ENCODE results near the gene SRPX2.
"Not testable (repeated sequence)": the region's sequence is repeated elsewhere in the genome, so short reads cannot be mapped to it uniquely, and the experiment has no call there.

The SRPX2 gene

DNA sequence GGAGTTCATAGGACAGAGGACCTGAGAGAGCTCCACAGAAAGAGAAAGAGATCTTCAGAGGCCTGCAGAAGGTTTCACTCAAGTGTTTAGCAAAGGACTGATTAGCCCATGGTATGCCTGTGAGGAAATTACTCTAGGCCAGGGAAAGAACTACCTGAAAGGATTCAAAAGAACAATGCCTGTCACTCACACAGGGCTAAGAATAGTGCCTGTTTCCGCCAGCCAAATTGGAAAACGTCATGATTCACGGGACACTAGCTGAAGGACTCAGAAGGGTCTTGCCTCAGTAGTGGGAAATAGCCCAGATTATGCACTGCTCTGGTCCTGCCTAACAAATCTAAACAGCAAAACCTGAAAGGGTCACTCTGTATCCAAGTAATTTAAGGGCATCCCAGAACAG lies 66.8 kb downstream of the SRPX2 start:
- Histone ChIP-seq H3K36me3 (ENCODE audit: control insufficient read depth in 4 of 4, insufficient read depth in 4 of 4, low read length in 3 of 4) (no peaks in the 10 kb centered on the region), H3K27me3 (replicated peaks in 2 of 5; ENCODE audit: control insufficient read depth in 4 of 5, insufficient read depth in 5 of 5, low read length in 4 of 5) (no peaks in the 10 kb centered on the region), H3K9me3 (ENCODE audit: control extremely low read depth in 1 of 5, control insufficient read depth in 4 of 5, insufficient read depth in 2 of 5, low read depth in 1 of 5, low read length in 4 of 5) (no peaks in the 10 kb centered on the region), H3K4me1 (ENCODE audit: control extremely low read depth in 1 of 4, control insufficient read depth in 4 of 4, insufficient read depth in 4 of 4, low read length in 3 of 4) (no peaks in the 10 kb centered on the region), H3K4me3 (ENCODE audit: control insufficient read depth in 1 of 7, extremely low read depth in 1 of 7, insufficient read depth in 4 of 7, low read depth in 2 of 7, low read length in 6 of 7) (no peak overlapping the region), H3K27ac (ENCODE audit: insufficient read depth in 1 of 2, low read depth in 1 of 2, low read length in 2 of 2, poor library complexity in 1 of 2, severe bottlenecking in 2 of 2) (no peak overlapping the region)
- POLR2A ChIA-PET: no interaction called here
- no peak for DNase-seq
- 80% methylated on average over 1 of the region's 3 CpGs for WGBS (ENCODE audit: insufficient coverage)
- CTCF ChIA-PET: interaction anchor here (0.7 to 1.3 kb wide), 3 partner anchors 9 to 19 kb away, joined by 3 to 4 read pairs (median 3); no protein-coding TSS in a partner anchor

DNA sequence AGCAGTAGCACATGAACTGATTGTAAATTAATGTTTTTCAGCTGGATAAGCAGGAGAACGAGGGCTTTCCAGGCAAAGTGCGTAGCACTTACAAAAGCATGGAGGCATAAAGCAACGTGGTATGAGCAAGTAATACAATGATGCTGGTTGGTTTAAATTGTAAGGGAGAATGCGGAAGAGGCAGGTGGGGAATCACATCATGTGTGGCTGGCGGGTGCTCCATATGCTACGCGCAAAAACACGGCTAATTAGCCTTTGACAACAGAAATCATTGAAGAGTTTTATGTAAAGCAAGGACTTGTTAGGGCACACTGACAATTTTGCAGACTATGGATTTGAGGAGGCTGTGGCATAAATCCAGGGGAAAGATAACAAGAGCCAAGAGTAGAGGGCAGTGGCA lies 73.4 kb downstream of the SRPX2 start:
- DNase-seq: no peak
- Histone ChIP-seq H3K4me1 (ENCODE audit: control extremely low read depth in 1 of 4, control insufficient read depth in 4 of 4, insufficient read depth in 4 of 4, low read length in 3 of 4) (peaks cover 0 to 3% (median 0%) of the 10 kb centered on the region in 4 experiments), H3K4me3 (ENCODE audit: control insufficient read depth in 1 of 7, extremely low read depth in 1 of 7, insufficient read depth in 4 of 7, low read depth in 2 of 7, low read length in 6 of 7) (no peak overlapping the region), H3K9me3 (ENCODE audit: control extremely low read depth in 1 of 5, control insufficient read depth in 4 of 5, insufficient read depth in 2 of 5, low read depth in 1 of 5, low read length in 4 of 5) (no peaks in the 10 kb centered on the region), H3K27me3 (replicated peaks in 2 of 5; ENCODE audit: control insufficient read depth in 4 of 5, insufficient read depth in 5 of 5, low read length in 4 of 5) (no peaks in the 10 kb centered on the region), H3K27ac (ENCODE audit: insufficient read depth in 1 of 2, low read depth in 1 of 2, low read length in 2 of 2, poor library complexity in 1 of 2, severe bottlenecking in 2 of 2) (no peak overlapping the region), H3K36me3 (ENCODE audit: control insufficient read depth in 4 of 4, insufficient read depth in 4 of 4, low read length in 3 of 4) (no peaks in the 10 kb centered on the region)
- POLR2A ChIA-PET: no interaction called here
- CTCF ChIA-PET: interaction anchor here (0.8 to 1.5 kb wide), 3 partner anchors 15 to 32 kb away, joined by 3 to 5 read pairs (median 3); no protein-coding TSS in a partner anchor
- 88% methylated on average over 8 of the region's 8 CpGs for WGBS (ENCODE audit: insufficient coverage)

DNA sequence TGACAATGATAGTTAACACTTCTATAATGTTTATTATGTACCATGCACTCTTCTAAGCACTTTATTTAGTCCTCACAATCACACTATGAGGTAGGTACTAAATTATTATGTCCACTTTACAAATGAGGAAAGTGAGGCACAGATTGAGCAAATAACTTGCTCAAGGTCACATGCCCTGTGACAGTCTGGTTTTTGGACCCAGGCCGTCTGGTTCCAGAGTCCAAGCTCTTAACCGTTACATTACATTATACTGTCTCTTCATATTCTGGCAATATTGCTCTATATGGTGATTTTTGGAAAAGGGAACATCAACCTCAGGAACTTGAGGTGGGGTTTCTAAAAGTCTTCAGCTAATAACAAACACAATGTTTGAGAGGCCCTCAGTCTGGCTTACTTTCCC lies 75.1 kb downstream of the SRPX2 start:
- no peak overlapping the region for H3K4me3 ChIP-seq (ENCODE audit: control insufficient read depth in 1 of 7, extremely low read depth in 1 of 7, insufficient read depth in 4 of 7, low read depth in 2 of 7, low read length in 6 of 7)
- no peaks in the 10 kb centered on the region for H3K36me3 ChIP-seq (ENCODE audit: control insufficient read depth in 4 of 4, insufficient read depth in 4 of 4, low read length in 3 of 4)
- peaks cover 0 to 3% (median 0%) of the 10 kb centered on the region in 4 experiments for H3K4me1 ChIP-seq (ENCODE audit: control extremely low read depth in 1 of 4, control insufficient read depth in 4 of 4, insufficient read depth in 4 of 4, low read length in 3 of 4)
- POLR2A ChIA-PET: no interaction called here
- CTCF ChIA-PET: interaction anchor here (0.9 to 2.9 kb wide), 3 partner anchors 8 to 48 kb away, joined by 3 to 9 read pairs (median 3); partner anchors contain the start of gene SYTL4
- DNase-seq: no peak
- H3K27me3 ChIP-seq (replicated peaks in 2 of 5; ENCODE audit: control insufficient read depth in 4 of 5, insufficient read depth in 5 of 5, low read length in 4 of 5): no peaks in the 10 kb centered on the region
- H3K9me3 ChIP-seq (ENCODE audit: control extremely low read depth in 1 of 5, control insufficient read depth in 4 of 5, insufficient read depth in 2 of 5, low read depth in 1 of 5, low read length in 4 of 5): no peaks in the 10 kb centered on the region
- WGBS (ENCODE audit: insufficient coverage): no CpG with 5 or more reads among the region's 2 CpGs
- H3K27ac ChIP-seq (ENCODE audit: insufficient read depth in 1 of 2, low read depth in 1 of 2, low read length in 2 of 2, poor library complexity in 1 of 2, severe bottlenecking in 2 of 2): no peak overlapping the region

DNA sequence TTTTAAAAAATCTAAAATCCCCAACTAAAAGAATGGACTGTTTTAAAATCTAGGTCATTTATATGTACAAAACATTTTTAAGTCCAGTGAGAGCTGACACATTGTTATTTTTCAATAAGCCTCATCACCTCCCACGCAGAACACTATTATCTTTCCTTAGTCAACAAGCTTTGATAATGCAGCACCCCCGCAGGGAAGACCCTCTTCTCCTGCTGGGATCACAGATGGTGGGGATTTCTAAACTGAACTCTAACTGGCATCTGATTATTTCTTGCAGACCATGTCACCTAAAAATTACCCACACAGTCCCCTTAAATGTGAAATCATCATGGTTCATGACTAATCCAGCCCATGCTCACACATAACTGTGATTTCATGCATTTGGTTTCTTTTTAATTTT lies 76.3 kb downstream of the SRPX2 start:
- WGBS (ENCODE audit: insufficient coverage): 73% methylated on average over 2 of the region's 2 CpGs
- DNase-seq: no peak
- no peaks in the 10 kb centered on the region for H3K9me3 ChIP-seq (ENCODE audit: control extremely low read depth in 1 of 5, control insufficient read depth in 4 of 5, insufficient read depth in 2 of 5, low read depth in 1 of 5, low read length in 4 of 5)
- peaks cover 0 to 3% (median 0%) of the 10 kb centered on the region in 4 experiments for H3K4me1 ChIP-seq (ENCODE audit: control extremely low read depth in 1 of 4, control insufficient read depth in 4 of 4, insufficient read depth in 4 of 4, low read length in 3 of 4)
- ChIA-PET CTCF (interaction anchor here (2.9 kb wide), 1 partner anchor 11 kb away, joined by 9 read pairs; the partner anchor contains the start of gene SYTL4), POLR2A (no interaction called here)
- no peak overlapping the region for H3K27ac ChIP-seq (ENCODE audit: insufficient read depth in 1 of 2, low read depth in 1 of 2, low read length in 2 of 2, poor library complexity in 1 of 2, severe bottlenecking in 2 of 2)
- no peaks in the 10 kb centered on the region for H3K27me3 ChIP-seq (replicated peaks in 2 of 5; ENCODE audit: control insufficient read depth in 4 of 5, insufficient read depth in 5 of 5, low read length in 4 of 5)
- H3K36me3 ChIP-seq (ENCODE audit: control insufficient read depth in 4 of 4, insufficient read depth in 4 of 4, low read length in 3 of 4): no peaks in the 10 kb centered on the region
- no peak overlapping the region for H3K4me3 ChIP-seq (ENCODE audit: control insufficient read depth in 1 of 7, extremely low read depth in 1 of 7, insufficient read depth in 4 of 7, low read depth in 2 of 7, low read length in 6 of 7)

DNA sequence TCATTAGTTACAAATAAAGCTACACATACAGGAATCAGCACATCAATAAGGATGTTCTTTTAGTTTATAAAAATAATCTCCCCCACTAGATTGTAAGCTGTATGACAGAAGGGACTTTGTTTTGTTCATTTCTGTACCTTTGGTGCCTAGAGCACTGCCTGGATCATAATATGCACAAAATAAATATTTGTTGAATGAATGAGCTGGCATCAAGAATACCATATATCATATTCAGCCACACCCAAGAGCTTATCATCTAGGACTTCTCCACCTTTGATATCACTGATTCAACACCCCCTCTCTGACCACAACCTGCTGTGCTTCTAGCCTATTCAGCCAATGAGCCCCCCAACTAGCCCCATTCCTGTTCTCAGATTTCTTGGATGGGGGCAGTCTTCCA lies 77.3 kb downstream of the SRPX2 start:
- Histone ChIP-seq H3K9me3 (ENCODE audit: control extremely low read depth in 1 of 5, control insufficient read depth in 4 of 5, insufficient read depth in 2 of 5, low read depth in 1 of 5, low read length in 4 of 5) (no peaks in the 10 kb centered on the region), H3K27ac (ENCODE audit: insufficient read depth in 1 of 2, low read depth in 1 of 2, low read length in 2 of 2, poor library complexity in 1 of 2, severe bottlenecking in 2 of 2) (no peak overlapping the region), H3K27me3 (replicated peaks in 2 of 5; ENCODE audit: control insufficient read depth in 4 of 5, insufficient read depth in 5 of 5, low read length in 4 of 5) (no peaks in the 10 kb centered on the region), H3K4me1 (ENCODE audit: control extremely low read depth in 1 of 4, control insufficient read depth in 4 of 4, insufficient read depth in 4 of 4, low read length in 3 of 4) (peaks cover 0 to 3% (median 0%) of the 10 kb centered on the region in 4 experiments), H3K36me3 (ENCODE audit: control insufficient read depth in 4 of 4, insufficient read depth in 4 of 4, low read length in 3 of 4) (no peaks in the 10 kb centered on the region), H3K4me3 (ENCODE audit: control insufficient read depth in 1 of 7, extremely low read depth in 1 of 7, insufficient read depth in 4 of 7, low read depth in 2 of 7, low read length in 6 of 7) (no peak overlapping the region)
- ChIA-PET CTCF (interaction anchor here (0.8 to 2.9 kb wide), 3 partner anchors 10 to 34 kb away, joined by 3 to 9 read pairs (median 4); partner anchors contain the start of gene SYTL4), POLR2A (no interaction called here)
- no peak for DNase-seq

DNA sequence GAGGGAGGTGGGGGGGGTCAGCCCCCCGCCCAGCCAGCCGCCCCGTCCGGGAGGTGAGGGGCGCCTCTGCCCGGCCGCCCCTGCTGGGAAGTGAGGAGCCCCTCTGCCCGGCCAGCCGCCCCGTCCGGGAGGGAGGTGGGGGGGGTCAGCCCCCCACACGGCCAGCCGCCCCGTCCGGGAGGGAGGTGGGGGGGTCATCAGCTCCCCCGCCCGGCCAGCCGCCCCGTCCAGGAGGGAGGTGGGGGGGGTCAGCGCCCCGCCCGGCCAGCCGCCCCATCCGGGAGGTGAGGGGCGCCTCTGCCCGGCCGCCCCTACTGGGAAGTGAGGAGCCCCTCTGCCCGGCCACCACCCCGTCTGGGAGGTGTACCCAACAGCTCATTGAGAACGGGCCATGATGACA lies 80.0 kb downstream of the SRPX2 start:
- H3K4me3 ChIP-seq (ENCODE audit: control insufficient read depth in 1 of 7, extremely low read depth in 1 of 7, insufficient read depth in 4 of 7, low read depth in 2 of 7, low read length in 6 of 7); H3K9me3 ChIP-seq (ENCODE audit: control extremely low read depth in 1 of 5, control insufficient read depth in 4 of 5, insufficient read depth in 2 of 5, low read depth in 1 of 5, low read length in 4 of 5); POLR2A ChIA-PET; DNase-seq; CTCF ChIA-PET; H3K36me3 ChIP-seq (ENCODE audit: control insufficient read depth in 4 of 4, insufficient read depth in 4 of 4, low read length in 3 of 4); H3K4me1 ChIP-seq (ENCODE audit: control extremely low read depth in 1 of 4, control insufficient read depth in 4 of 4, insufficient read depth in 4 of 4, low read length in 3 of 4); H3K27me3 ChIP-seq (replicated peaks in 2 of 5; ENCODE audit: control insufficient read depth in 4 of 5, insufficient read depth in 5 of 5, low read length in 4 of 5); H3K27ac ChIP-seq (ENCODE audit: insufficient read depth in 1 of 2, low read depth in 1 of 2, low read length in 2 of 2, poor library complexity in 1 of 2, severe bottlenecking in 2 of 2): not testable (repeated sequence)
- WGBS (ENCODE audit: insufficient coverage): no CpG with 5 or more reads among the region's 30 CpGs
